Measurements from ENCODE around the gene NTMT1. TPM values are rescaled to one million over a fixed set of nuclear protein-coding genes. Genes with fewer than 3 reads are reported as not detected.
A peak's percentile ranks its signal among the peaks of the same experiment; 100 is the strongest.
"Not testable (repeated sequence)": the region's sequence is repeated elsewhere in the genome, so short reads cannot be mapped to it uniquely, and the experiment has no call there.

The NTMT1 gene
- 72.1 and 78.3 TPM in 2 replicates for polyA plus RNA-seq (2014; cell fraction: cytosol; rRNA removed)
- 29.8 and 37.9 TPM in 2 replicates for polyA plus RNA-seq (2014; cell fraction: nucleus; rRNA removed)

DNA sequence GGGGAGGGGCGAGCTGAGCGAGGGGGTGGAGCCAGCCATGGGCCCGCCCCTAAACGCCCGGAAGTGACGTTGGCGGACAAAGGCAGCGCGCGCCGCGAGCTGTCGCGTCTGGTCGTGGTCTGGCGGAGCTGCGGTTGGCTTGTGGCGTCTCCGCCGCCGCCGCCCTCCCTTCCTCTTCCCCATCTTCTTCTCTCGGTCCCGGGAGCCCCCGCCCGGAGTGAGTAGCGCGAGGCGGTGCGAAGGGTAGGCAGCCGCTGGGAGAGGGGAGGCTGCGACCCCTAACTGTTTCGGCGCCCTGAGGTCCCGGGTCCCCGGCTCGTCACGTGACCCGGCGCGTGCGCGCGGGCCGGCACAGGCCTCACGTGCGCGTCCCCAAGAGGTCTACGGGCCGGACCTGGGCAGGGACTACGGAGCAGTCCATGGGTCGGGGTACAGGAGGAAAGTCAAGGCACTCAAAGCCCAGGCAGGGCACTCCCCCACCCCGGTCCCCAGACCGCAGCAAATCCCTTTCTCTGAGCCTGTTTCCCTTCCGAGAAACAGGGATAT is at the start of gene NTMT1:
Gene NTMT1 (plus strand): TSS at position 85 of the 546 bp plus-strand sequence. CDS start 6,541 bp downstream, outside the sequence.
- peak; percentile 84 for DNase-seq (ENCODE audit: low spot score)

DNA sequence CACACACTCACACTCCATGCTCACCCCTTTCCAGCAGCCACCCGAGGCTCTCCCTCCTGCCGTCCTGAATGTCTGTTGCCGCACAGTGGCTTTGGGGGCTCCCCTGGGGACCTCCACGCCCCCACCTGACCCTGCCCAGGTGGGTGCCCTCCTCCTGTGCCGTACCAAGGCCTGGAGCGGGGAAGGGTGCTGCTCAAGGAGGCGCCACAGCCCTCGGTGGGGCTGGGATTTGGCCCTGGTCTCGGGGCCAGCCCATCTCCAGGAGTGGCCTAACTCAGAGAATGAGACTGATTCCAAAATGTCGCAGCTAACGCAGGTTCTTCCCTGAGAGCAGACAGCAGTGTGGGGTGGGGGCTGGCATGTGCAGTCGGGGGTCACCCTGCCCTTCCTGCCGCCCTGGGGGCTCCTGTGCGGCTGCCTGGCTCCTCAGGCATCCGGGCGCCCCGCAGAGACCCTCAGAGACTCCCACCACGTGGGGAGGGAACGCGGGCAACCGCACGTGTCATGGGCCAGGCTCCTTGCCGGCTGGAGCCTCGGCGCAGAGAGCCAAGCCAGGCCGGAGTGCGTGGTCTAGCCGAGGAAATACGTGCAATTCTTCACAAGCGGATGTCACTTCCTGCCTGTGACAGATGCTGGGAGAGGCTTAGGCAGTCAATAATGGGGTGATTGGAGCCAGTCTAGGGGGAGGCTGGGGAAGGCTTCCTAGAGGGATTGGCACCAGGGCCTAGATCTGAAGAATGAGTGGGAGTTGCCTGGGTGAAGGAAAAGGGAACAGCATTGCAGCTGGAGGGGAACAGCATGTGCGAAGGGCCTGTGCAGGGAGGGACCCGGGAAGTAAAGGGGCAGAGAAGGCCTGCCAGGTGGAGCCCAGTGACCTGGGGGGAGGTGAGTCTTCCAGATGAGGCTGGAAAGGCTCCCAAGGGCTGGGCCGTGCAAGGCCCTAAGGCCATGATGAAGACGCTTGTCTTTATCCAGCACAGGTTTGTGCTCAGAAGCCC is 49.1 kb upstream of the NTMT1 start:
- no peak for DNase-seq (ENCODE audit: low spot score)

GRCh38 chr9:129579294-129579693 is 46.7 kb upstream of the NTMT1 start:
- no peak for DNase-seq (ENCODE audit: low spot score)

GRCh38 chr9:129580211-129580915 is 45.6 kb upstream of the NTMT1 start:
- DNase-seq (ENCODE audit: low spot score) = no peak

- DNase-seq (ENCODE audit: low spot score) = no peak
Measured at GRCh38 chr9:129581505-129582189, 44.3 kb upstream of the NTMT1 start.

DNA sequence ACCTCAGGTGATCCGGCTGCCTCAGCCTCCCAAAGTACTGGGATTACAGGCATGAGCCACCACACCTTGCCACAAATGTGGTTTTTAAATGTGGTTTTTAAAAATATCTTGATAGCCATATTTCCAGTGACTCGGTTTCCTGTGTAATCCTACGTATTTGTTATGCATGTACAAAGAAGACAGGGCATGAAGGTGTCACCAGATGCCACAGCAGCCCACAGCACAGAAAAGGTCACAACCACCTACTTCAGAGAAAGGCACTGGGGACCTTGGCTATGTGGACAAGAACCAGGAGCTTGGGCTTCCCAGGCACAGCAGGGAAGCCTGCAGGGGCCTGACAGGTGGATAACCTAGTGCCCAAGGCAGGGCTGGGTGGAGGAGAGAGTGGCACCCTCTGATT is 43.1 kb upstream of the NTMT1 start:
- no peak for DNase-seq (ENCODE audit: low spot score)

- no peak for DNase-seq (ENCODE audit: low spot score)
Measured at GRCh38 chr9:129583308-129584038, 42.5 kb upstream of the NTMT1 start.

DNA sequence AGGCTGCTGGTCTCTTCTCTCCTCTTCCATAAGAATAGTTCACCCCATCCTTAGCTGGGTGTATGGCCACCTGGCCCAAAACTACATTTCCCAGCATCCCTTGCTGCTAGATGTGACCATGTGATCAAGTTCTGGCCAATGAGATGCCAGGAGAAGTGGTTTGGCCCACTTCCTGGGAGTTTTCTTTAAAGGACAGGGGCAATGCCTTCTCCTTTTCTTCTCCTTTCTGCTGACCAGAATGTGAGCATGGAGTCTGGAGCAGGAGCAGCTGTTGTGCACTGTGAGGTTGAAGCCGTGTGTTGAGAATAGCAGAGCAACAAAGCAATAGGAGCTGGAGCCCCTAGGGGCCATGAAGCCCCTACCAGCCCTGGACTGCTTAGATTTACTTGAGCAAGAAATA is 41.8 kb upstream of the NTMT1 start:
- peak; percentile 86 for DNase-seq (ENCODE audit: low spot score)

GRCh38 chr9:129585352-129585751 is 40.6 kb upstream of the NTMT1 start:
- no peak for DNase-seq (ENCODE audit: low spot score)

- no peak for DNase-seq (ENCODE audit: low spot score)
Measured at GRCh38 chr9:129586245-129586644, 39.7 kb upstream of the NTMT1 start.

DNA sequence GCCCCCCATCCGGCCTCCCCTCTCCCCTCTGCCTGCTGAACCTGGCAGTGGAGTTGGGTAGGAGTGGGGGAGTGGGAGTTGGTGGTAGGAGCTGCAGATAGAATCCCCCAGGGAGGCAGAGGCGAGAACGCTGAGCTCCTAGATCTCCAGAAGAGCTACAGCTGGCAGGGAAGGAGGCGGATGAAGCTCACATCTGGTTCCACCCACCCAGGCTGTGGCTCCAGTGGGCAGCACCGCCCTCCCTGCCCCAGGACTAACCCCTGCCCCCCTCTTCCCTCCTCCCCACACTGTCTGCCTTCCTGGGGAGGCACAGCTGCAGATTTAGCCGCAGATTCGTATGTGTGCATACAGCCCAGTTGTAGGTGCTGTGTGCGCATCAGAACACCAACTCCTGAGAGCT is 39.3 kb upstream of the NTMT1 start:
- peak; percentile 64 for DNase-seq (ENCODE audit: low spot score)

DNA sequence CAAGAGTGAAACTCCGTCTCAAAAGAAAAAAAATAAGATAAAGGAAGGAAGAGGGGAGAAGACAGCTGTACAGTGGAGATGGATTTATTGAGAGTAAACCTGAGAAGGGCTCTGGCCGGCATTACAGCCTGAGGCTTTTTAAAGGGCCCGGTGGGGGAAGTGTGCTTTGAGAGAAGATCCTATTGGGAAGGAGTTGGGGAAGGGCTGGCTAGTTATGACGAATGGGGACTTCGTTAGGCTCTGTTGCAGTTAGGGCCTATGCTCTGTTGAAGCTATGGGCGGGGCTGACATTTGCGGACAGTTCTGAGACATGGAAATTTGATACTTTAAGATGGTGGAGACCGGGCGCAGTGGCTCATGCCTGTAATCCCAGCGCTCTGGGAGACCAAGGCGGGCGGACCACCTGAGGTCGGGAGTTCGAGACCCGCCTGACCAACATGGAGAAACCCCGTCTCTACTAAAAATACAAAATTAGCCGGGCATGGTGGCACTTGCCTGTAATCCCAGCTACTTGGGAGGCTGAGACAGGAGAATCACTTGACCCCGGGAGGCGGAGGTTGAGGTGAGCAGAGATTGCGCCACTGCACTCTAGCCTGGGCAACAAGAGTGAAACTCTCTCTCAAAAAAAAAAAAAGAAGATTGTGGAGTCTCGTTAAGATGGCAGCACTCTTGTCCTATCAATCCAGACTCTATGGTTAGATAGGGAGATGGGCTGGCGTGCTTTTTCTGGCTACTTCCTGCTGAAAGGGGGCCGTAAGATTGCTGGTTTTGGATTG is 38.3 kb upstream of the NTMT1 start:
- DNase-seq (ENCODE audit: low spot score) = peak; percentile 84

DNA sequence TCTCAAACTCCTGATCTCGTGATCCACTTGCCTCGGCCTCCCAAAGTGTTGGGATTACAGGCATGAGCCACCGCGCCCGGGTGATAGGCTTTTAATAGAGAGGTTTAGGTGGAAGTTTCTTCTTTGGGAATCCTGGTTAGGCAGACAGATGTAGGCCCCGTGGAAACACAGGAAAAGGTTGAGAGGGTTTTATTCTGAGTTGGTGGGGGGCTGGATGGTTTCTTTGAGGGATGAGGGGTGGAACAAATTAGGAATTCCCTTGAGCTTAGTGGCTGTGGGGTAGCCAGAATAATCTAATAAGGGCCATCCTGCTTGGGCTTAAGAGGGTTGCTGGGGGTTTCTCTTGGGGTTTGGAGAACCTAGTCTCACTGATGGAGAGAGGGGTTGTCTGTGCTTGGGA is 35.5 kb upstream of the NTMT1 start:
- DNase-seq (ENCODE audit: low spot score) = no peak

DNA sequence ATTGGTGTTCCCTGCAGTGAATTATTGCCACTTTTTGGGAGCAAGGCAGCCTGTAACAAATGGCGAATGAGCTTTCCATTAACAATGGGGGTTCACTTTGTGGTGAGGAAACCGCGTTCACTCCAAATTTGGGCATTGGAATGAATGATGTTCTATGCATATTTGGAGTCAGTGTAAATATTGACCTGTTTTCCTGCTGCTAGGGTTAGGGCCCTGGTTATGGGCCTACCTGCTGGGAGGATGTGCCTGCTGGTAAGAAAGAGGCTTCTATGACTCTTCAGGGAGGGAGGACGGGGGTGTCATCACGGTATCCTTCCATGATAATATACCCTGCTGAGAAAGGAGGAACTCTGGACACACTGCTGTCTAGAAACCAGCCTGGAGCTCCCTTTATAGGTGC is 34.0 kb upstream of the NTMT1 start:
- no peak for DNase-seq (ENCODE audit: low spot score)

DNA sequence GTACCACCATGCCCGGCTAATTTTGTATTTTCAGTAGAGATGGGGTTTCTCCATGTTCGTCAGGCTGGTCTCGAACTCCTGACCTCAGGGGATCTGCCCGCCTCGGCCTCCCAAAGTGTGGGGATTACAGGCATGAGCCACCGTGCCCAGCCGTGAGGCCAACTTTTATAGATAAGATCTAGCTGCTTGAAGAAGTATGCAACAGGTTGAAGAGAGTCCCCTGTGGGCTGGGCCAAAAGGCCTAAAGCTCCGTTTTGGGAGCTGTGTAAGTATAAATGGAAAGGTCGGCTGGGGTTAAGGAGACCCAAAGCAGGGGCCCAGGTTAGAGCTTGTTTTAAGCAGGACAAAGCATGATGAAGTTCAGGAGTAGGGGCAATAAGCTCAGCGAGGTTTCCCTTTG is 33.2 kb upstream of the NTMT1 start:
- not testable (repeated sequence) for DNase-seq (ENCODE audit: low spot score)

DNA sequence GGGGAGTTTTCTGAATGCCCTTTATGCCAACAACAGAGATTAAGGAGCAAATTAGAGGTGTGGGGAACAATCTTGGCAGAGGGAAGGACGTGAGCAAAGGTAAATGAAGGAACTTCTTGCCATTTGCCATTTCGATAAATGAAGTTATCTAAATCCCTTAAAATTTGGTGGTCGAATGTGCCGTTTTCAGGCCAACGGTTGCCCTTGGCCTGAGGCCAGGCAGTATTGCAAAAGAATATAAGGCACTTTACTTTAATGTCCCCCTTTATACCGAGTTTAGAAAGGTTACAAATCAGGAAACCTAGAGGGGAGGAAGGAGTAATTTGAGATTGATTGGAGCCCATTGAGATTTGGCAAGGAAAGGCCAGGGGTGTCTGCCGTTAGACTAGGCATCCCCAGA is 31.3 kb upstream of the NTMT1 start:
- no peak for DNase-seq (ENCODE audit: low spot score)

- no peak for DNase-seq (ENCODE audit: low spot score)
Measured at GRCh38 chr9:129595311-129595741, 30.6 kb upstream of the NTMT1 start.

DNA sequence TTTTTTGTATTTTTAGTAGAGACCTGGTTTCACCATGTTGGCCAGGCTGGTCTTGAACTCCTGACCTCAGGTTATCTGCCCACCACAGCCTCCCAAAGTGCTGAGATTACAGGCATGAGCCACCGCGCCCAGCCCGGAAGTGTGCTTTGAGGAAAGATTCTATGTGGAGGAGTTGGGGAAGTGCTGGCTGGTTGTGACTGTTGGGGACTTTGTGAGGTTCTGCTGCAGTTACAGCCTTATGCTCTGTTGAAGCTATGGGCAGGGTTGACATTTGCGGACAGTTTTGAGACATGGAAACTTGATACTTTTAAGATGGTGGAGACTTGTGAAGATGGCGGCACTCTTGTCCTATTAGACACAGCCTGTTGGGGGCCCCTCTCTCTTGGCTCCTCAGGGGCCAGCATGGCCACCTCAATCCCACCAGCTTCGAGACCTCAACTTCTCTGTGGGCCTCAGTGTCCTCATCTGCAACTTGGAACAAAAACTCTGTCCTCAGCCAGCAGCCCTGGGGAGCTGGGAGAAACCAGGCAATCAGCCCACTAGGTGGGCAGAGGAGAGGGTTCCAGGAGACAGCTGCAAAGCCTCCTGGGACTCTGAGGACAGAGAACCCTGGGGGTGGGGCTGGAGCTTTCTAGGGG is 29.9 kb upstream of the NTMT1 start:
- no peak for DNase-seq (ENCODE audit: low spot score)

- DNase-seq (ENCODE audit: low spot score) = peak; percentile 90
Measured at GRCh38 chr9:129596541-129597331, 29.2 kb upstream of the NTMT1 start.
